AG10803 (cell line): ENCODE data around the gene IPPK.
A peak's percentile ranks its signal among the peaks of the same experiment; 100 is the strongest.

Experiments
- DNase-seq: peaks from one replicate; pipeline ENCODE4 v3.0.0; 2010; ENCODE audit warnings: low read depth
- H3K4me3 ChIP-seq: 2 replicates; pipeline ENCODE4 v1.5.1; 2011; ENCODE audit warnings: mild to moderate bottlenecking, low read length, control low read depth
- TF ChIP-seq, protein P1 (sequence below): conservative IDR thresholded peaks from 2 replicates; pipeline ENCODE4 v1.5.1; 2011; ENCODE audit warnings: mild to moderate bottlenecking, low read length, control low read depth, inconsistent platforms

Gene IPPK

DNA sequence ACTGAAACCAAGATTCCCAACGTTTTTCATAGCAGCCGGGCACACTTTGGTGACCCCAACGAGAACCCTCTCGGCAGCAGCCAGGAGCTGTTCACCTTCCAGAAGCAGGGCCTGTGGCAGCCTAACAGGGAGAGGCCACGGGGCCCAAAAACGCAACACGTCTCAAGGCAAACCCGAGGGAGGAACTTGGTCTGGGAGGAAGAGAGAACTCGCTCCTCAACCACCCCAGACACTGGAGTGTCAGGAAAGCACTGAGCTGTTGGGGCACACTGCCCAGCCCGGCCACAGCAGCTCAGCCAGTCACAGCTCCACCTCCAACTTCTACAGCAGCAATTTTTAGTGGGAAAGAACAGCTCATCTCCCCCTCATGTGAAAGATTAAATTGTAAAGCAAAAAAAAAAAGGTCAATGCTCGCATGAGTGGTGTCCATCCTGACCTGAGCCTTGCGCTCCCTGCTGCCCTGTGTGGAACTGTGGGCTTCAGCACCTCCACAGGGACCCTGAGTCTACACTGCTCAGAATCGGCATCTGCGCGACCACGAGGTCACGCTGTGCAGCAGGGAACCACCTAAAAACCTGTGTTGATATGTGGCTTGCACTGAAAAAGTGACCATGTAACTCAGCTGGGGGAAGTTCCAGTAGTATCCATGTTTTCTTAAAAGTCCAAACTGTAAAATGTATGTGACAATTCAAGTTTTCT lies 55.0 kb downstream of the IPPK start:
- H3K4me3 ChIP-seq: peak overlapping the region; percentile 26; the same call in 1 of the 2 replicates
- peak; percentile 67 for DNase-seq
- TF ChIP-seq, protein P1, sequence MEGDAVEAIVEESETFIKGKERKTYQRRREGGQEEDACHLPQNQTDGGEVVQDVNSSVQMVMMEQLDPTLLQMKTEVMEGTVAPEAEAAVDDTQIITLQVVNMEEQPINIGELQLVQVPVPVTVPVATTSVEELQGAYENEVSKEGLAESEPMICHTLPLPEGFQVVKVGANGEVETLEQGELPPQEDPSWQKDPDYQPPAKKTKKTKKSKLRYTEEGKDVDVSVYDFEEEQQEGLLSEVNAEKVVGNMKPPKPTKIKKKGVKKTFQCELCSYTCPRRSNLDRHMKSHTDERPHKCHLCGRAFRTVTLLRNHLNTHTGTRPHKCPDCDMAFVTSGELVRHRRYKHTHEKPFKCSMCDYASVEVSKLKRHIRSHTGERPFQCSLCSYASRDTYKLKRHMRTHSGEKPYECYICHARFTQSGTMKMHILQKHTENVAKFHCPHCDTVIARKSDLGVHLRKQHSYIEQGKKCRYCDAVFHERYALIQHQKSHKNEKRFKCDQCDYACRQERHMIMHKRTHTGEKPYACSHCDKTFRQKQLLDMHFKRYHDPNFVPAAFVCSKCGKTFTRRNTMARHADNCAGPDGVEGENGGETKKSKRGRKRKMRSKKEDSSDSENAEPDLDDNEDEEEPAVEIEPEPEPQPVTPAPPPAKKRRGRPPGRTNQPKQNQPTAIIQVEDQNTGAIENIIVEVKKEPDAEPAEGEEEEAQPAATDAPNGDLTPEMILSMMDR: no peak

DNA sequence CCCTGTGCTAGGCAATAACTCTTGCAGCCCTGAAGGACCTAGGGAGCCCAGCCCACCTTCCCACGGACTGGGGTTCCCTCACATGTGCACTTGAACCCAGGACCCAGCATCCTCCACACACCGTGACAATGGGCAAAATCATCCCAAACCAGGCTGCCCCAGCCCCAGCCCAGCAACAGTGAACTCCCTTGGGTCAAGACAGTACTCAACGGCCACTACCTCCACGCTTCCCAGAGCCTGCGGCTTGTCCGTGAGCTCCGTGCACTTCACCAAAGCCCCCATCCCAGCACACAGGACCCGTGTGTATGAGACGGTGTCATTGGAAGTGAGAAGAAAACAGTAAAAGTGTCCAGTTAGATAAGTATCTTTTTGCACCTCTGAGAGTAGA lies 55.8 kb downstream of the IPPK start:
- no peak overlapping the region for H3K4me3 ChIP-seq
- no peak for DNase-seq
- TF ChIP-seq, protein P1: no peak

DNA sequence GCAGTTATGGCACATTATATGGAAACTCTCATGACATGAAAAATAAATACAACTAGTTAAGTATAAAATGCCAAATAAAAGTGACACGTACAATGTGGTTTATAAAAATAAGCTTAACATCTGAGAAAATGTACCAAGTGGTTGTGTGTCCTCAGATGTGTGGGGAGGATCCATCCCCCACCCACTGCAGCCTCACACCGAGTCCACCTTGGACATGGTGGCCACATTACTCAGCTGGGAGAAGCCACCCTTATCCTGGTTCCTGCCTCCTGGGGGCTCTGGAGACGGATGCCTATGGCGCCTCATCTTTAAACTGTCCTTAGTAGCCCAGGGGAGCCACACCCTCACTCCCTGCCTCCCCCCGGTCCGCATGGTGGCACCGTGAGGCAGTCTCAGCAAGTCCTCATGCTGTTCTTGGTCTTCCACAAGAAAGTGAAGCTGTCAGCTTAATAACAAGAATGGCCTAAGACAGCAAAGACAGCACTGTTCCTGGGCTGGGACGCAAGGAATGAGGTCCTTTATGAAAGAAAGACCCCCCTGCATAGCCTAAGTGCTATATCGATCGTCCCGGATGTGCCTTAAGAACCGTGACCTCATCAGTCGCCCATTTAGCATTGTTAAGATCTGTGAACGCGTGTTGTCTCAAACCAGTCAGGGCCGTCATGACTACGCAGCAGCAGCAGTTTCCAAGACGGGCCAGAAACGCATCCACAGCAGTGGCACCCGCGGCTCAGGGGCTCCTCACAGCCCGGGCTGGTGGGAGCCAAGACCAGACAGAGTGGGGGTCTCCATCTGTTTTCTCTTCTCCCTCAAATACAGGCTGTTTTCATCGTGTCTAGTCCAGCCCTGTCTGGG lies 56.4 kb downstream of the IPPK start:
- no peak for DNase-seq
- TF ChIP-seq, protein P1: no peak
- no peak overlapping the region for H3K4me3 ChIP-seq

DNA sequence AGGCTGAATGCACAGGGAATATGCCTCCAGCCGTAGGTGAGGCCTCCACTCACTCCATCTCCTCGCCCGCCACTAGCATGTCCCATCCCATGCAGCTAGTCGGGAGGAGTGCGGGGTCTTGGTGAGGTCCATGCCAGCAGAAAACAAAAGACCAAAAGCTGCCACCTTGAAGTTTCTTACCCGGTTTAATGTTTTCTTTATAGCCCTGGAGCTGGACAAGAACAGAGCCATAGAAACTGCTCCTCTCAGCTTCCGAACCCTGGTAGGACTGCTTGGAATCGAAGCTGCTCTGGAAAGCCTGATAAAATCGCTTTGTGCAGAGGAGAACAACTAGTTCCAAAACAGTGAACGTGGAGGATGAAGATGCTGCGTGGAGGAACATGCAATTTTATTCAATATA lies 57.1 kb downstream of the IPPK start:
- no peak overlapping the region for H3K4me3 ChIP-seq
- DNase-seq: no peak
- TF ChIP-seq, protein P1: no peak

DNA sequence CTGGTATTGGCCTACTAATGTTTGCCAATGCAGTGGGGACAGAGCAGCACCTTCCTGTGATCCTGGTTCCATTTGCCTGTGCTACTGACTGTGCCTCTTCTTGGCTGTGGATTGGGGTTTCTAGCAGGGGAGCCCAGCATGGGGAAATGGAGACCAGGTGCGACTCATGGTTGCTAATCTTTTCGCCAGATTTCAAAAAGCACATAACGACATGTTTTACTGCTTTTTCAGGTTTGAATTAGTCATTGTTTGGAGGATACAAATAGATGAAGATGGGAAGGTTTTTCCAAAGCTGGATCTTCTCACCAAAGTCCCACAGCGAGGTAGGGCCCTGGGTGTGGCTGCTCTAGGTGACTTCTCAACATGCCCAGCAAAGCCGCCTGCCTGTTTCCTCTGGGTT lies 57.6 kb downstream of the IPPK start:
- no peak overlapping the region for H3K4me3 ChIP-seq
- no peak for DNase-seq
- TF ChIP-seq, protein P1: no peak

DNA sequence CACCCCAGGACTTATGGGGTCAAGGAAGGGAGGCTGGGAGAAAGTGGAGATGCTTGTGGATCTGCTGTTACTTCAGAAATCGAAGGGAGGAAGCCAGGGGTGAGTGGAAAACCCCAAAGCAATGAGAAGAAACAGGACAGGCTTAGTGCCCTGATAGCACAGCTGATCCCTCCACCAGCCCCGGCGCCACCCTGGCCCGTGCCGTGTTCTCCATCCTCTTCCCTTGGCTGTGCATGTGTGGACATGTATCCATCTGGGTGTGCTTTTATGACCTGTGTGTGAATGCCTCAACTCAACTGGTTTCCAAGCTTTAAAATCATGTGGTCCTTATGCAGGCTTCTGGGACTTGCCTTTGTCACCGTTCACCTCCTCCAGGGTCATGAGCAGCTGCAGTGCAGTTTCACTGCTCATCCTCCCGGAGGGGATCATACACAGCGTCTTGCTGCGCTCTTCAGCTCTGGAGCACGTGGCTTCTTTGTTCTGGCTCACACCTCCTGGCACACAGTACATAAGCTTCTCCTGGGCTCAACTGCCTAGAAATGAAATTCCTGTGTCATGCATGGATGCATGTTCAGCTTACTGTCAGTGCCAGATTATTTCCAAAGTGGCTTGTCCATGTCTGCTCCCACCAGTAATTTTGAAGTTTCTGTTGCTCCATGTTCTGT lies 58.2 kb downstream of the IPPK start:
- TF ChIP-seq, protein P1: no peak
- H3K4me3 ChIP-seq: no peak overlapping the region
- no peak for DNase-seq
